IMR-90 (cell line): ENCODE measurements around the gene RAD51B. TPM values are rescaled to one million over a fixed set of nuclear protein-coding genes. Genes with fewer than 3 reads are reported as not detected.

Experiments
- ATAC-seq: fragments of 200-7000 bp; cut with Tn5 transposase; 2 replicates; pipeline ENCODE4 v1.9.1; 2020; ENCODE audit warnings: low read depth, mild to moderate bottlenecking, moderate library complexity
- BruUV-seq: library from RNA; stranded (reverse); fragments of 400-500 nt; replicated peaks from 2 replicates; lab custom pipeline; 2021; lab: Mats Ljungman, UMichigan
- CTCF ChIA-PET: fragments of 300-600 bp; formaldehyde crosslinking; extraction: SDS; loops from one replicate; lab custom pipeline; 2021; ENCODE audit warnings: antibody characterized with exemption; lab: Yijun Ruan, JAX
- POLR2A ChIA-PET: fragments of 300-600 bp; sonication (Branson Sonifier 250); formaldehyde crosslinking; loops from one replicate; lab custom pipeline; 2022; ENCODE audit warnings: antibody characterized with exemption; ENCODE audit not compliant: unreplicated experiment; lab: Charles Lee
- DNase-seq: peaks from one replicate; pipeline ENCODE4 v3.0.0; 2013
- H2AFZ ChIP-seq: replicated peaks from 2 replicates; pipeline ENCODE3; 2013; ENCODE audit warnings: low read length, mild to moderate bottlenecking; ENCODE audit not compliant: poor library complexity
- H2AK5ac ChIP-seq: 2 replicates; pipeline ENCODE4 v1.6.1; 2013; ENCODE audit warnings: low read depth, low read length, inconsistent platforms
- H2AK9ac ChIP-seq: replicated peaks from 2 replicates; pipeline ENCODE3; 2013; ENCODE audit warnings: mild to moderate bottlenecking, low read depth, low read length, moderate library complexity; ENCODE audit not compliant: poor library complexity
- H2BK120ac ChIP-seq: 2 replicates; pipeline ENCODE4 v1.6.1; 2013; ENCODE audit warnings: low read depth, low read length, inconsistent platforms
- H2BK15ac ChIP-seq: 3 replicates; pipeline ENCODE4 v1.6.1; 2013; ENCODE audit warnings: low read depth, low read length, inconsistent platforms
- H2BK20ac ChIP-seq: 2 replicates; pipeline ENCODE4 v1.6.1; 2013; ENCODE audit warnings: low read depth, mild to moderate bottlenecking, inconsistent platforms, low read length, moderate library complexity
- H2BK5ac ChIP-seq: 2 replicates; pipeline ENCODE4 v1.6.1; 2013; ENCODE audit warnings: mild to moderate bottlenecking, low read depth, low read length, inconsistent platforms; ENCODE audit not compliant: poor library complexity, severe bottlenecking
- H3K14ac ChIP-seq: replicated peaks from 2 replicates; pipeline ENCODE4 v1.6.1; 2013; ENCODE audit warnings: low read depth, low read length, inconsistent platforms
- H3K18ac ChIP-seq: 2 replicates; pipeline ENCODE4 v1.6.1; 2013; ENCODE audit warnings: low read depth, low read length, control low read depth
- H3K23ac ChIP-seq: 2 replicates; pipeline ENCODE4 v1.6.1; 2013; ENCODE audit warnings: low read depth, low read length, inconsistent platforms
- H3K27ac ChIP-seq: 2 replicates; pipeline ENCODE4 v1.5.1; 2013; ENCODE audit warnings: mild to moderate bottlenecking, control low read depth, low read length; ENCODE audit not compliant: insufficient read depth
- H3K27me3 ChIP-seq: 2 replicates; pipeline ENCODE4 v1.6.1; 2013; ENCODE audit warnings: low read length; ENCODE audit not compliant: control insufficient read depth, insufficient read depth
- H3K36me3 ChIP-seq: 2 replicates; pipeline ENCODE4 v1.6.1; 2013; ENCODE audit warnings: low read length, mixed read lengths; ENCODE audit not compliant: control insufficient read depth, insufficient read depth
- H3K4ac ChIP-seq: 2 replicates; pipeline ENCODE4 v1.6.1; 2013; ENCODE audit warnings: low read depth, low read length, inconsistent platforms
- H3K4me1 ChIP-seq: 2 replicates; pipeline ENCODE4 v1.6.1; 2013; ENCODE audit warnings: low read length, mixed read lengths; ENCODE audit not compliant: control insufficient read depth, insufficient read depth
- H3K4me2 ChIP-seq: 2 replicates; pipeline ENCODE4 v1.6.1; 2013; ENCODE audit warnings: low read depth, mild to moderate bottlenecking, control low read depth, low read length, moderate library complexity
- H3K4me3 ChIP-seq: 2 replicates; pipeline ENCODE4 v1.5.1; 2013; ENCODE audit warnings: low read depth, mild to moderate bottlenecking, control low read depth, low read length, moderate library complexity; ENCODE audit not compliant: insufficient read depth
- H3K56ac ChIP-seq: 2 replicates; pipeline ENCODE4 v1.6.1; 2013; ENCODE audit warnings: low read length, inconsistent platforms; ENCODE audit not compliant: insufficient read depth; ENCODE audit errors: extremely low read depth
- H3K79me1 ChIP-seq, 2 experiments: 2 replicates each; pipeline ENCODE4 v1.6.1; 2013; ENCODE audit warnings: low read length in 2 of 2, inconsistent platforms in 1 of 2, low read depth in 1 of 2
- H3K9ac ChIP-seq: 2 replicates; pipeline ENCODE4 v1.6.1; 2013; ENCODE audit warnings: low read depth, low read length, control low read depth
- H3K9me1 ChIP-seq: 2 replicates; pipeline ENCODE4 v1.6.1; 2013; ENCODE audit warnings: low read length, inconsistent platforms; ENCODE audit not compliant: insufficient read depth
- H3K9me3 ChIP-seq: 2 replicates; pipeline ENCODE4 v1.6.1; 2013; ENCODE audit warnings: low read length; ENCODE audit not compliant: control insufficient read depth, insufficient read depth
- H4K20me1 ChIP-seq: 2 replicates; pipeline ENCODE4 v1.6.1; 2013; ENCODE audit warnings: low read length, inconsistent platforms; ENCODE audit not compliant: insufficient read depth
- H4K5ac ChIP-seq: 2 replicates; pipeline ENCODE4 v1.6.1; 2013; ENCODE audit warnings: mild to moderate bottlenecking, low read depth, low read length, control low read depth
- H4K8ac ChIP-seq, 2 experiments: 2 replicates each; pipeline ENCODE4 v1.6.1; 2013; ENCODE audit warnings: low read depth in 2 of 2, low read length in 2 of 2, control low read depth in 1 of 2, inconsistent platforms in 1 of 2
- H4K91ac ChIP-seq: 2 replicates; pipeline ENCODE4 v1.6.1; 2013; ENCODE audit warnings: low read depth, low read length, inconsistent platforms; ENCODE audit not compliant: insufficient read depth
- BHLHE40 ChIP-seq: fragments of 150-350 bp; IDR thresholded peaks from 2 replicates; pipeline ENCODE4 v1.6.1; 2016; ENCODE audit warnings: mild to moderate bottlenecking, low read depth, low read length
- CEBPB ChIP-seq: IDR thresholded peaks from 2 replicates; pipeline ENCODE4 v1.6.1; 2012; ENCODE audit warnings: low read depth, low read length, improper control_type of control experiment
- CHD1 ChIP-seq: IDR thresholded peaks from 2 replicates; pipeline ENCODE4 v1.6.1; 2012; ENCODE audit warnings: low read depth, low read length, improper control_type of control experiment
- CTCF ChIP-seq: conservative IDR thresholded peaks from 2 replicates; pipeline ENCODE4 v1.5.1; 2012; ENCODE audit warnings: mild to moderate bottlenecking, low read depth, low read length, improper control_type of control experiment
- ELK1 ChIP-seq: fragments of 150-350 bp; IDR thresholded peaks from 2 replicates; pipeline ENCODE4 v1.6.1; 2016; ENCODE audit warnings: low read depth, mild to moderate bottlenecking, low read length, moderate library complexity, borderline replicate concordance
- FOS ChIP-seq: fragments of 150-350 bp; IDR thresholded peaks from 2 replicates; pipeline ENCODE4 v1.6.1; 2016; ENCODE audit warnings: low read depth, low read length
- MAFK ChIP-seq: IDR thresholded peaks from 2 replicates; pipeline ENCODE4 v1.6.1; 2012; ENCODE audit warnings: low read depth, low read length, improper control_type of control experiment
- MAZ ChIP-seq: IDR thresholded peaks from 2 replicates; pipeline ENCODE4 v1.6.1; 2012; ENCODE audit warnings: low read depth, mild to moderate bottlenecking, low read length, improper control_type of control experiment, moderate library complexity, borderline replicate concordance
- MXI1 ChIP-seq: IDR thresholded peaks from 2 replicates; pipeline ENCODE4 v1.6.1; 2012; ENCODE audit warnings: low read depth, mild to moderate bottlenecking, low read length, moderate library complexity, borderline replicate concordance
- NFE2L2 ChIP-seq: fragments of 150-350 bp; IDR thresholded peaks from 2 replicates; pipeline ENCODE4 v1.6.1; 2016; ENCODE audit warnings: low read depth, mild to moderate bottlenecking, low read length
- POLR2A ChIP-seq: IDR thresholded peaks from 2 replicates; pipeline ENCODE4 v1.6.1; 2012; ENCODE audit warnings: mild to moderate bottlenecking, low read depth, low read length
- RAD21 ChIP-seq: IDR thresholded peaks from 2 replicates; pipeline ENCODE4 v1.6.1; 2012; ENCODE audit warnings: low read length, improper control_type of control experiment
- RCOR1 ChIP-seq: IDR thresholded peaks from 2 replicates; pipeline ENCODE4 v1.6.1; 2012; ENCODE audit warnings: mild to moderate bottlenecking, low read length, improper control_type of control experiment; ENCODE audit not compliant: insufficient replicate concordance
- RFX5 ChIP-seq: IDR thresholded peaks from 2 replicates; pipeline ENCODE4 v1.8.0; 2012; ENCODE audit warnings: low read depth, mild to moderate bottlenecking, low read length, moderate library complexity
- SMC3 ChIP-seq: fragments of 150-350 bp; IDR thresholded peaks from 2 replicates; pipeline ENCODE4 v1.6.1; 2016; ENCODE audit warnings: low read depth, mild to moderate bottlenecking, antibody characterized with exemption, low read length, moderate library complexity
- USF2 ChIP-seq: fragments of 150-350 bp; IDR thresholded peaks from 2 replicates; pipeline ENCODE4 v1.6.1; 2017; ENCODE audit warnings: mild to moderate bottlenecking, antibody characterized with exemption, low read length, low read depth
- WGBS, 2 experiments: methylation state at CpG; one replicate each; pipeline versions ENCODE4 v1.1.5 to v1.1.7; 2013; ENCODE audit warnings: missing lambda C conversion rate in 2 of 2; ENCODE audit not compliant: insufficient read length in 1 of 2; ENCODE audit errors: extremely low coverage in 2 of 2; 5-methylcytosine and 5-hydroxymethylcytosine counted together
- dilution Hi-C: fragments of 300-500 bp; cut with HindIII; formaldehyde crosslinking; loops from one replicate; pipeline ENCODE4 v1.14.3; 2018; ENCODE audit warnings: low sequenced_read_pairs; ENCODE audit not compliant: unreplicated experiment
- in situ Hi-C: fragments of 300-500 bp; cut with MboI; formaldehyde crosslinking; loops from 3 replicates; pipeline ENCODE4 v1.14.3; 2019; ENCODE audit warnings: low sequenced_read_pairs, inconsistent platforms, mixed read lengths
- intact Hi-C: fragments of 100-400 bp; cut with micrococcal nuclease; formaldehyde crosslinking; loops from 2 replicates; pipeline ENCODE4 v1.10.0; 2022
- polyA plus RNA-seq, 3 experiments: library from polyadenylated mRNA; depleted of rRNA; stranded (reverse); fragments of >200 nt; gene quantifications; 2 replicates each; pipeline ENCODE4 v1.2.3, GENCODE V29; 2012; ENCODE audit warnings: low replicate concordance in 1 of 3
- total RNA-seq: library from RNA; depleted of rRNA; stranded (reverse); fragments of >200 nt; gene quantifications from 2 replicates; pipeline ENCODE4 v1.2.3, GENCODE V29; 2012

Gene RAD51B
- total and polyA plus RNA-seq, 2 of the 4 experiments (the other 2 are of a cell fraction) = 5.1 to 18.8 TPM

- no peak overlapping the region for H2AK9ac ChIP-seq
- dilution Hi-C loops = no loop called here
- H4K5ac ChIP-seq = no peak overlapping the region
- no peak overlapping the region for H2BK5ac ChIP-seq
- TF ChIP-seq SMC3 = no peak
- no peak for TF ChIP-seq FOS
- no peak for TF ChIP-seq MAFK
- TF ChIP-seq USF2 = no peak
- no peak for TF ChIP-seq RAD21
- no peak for TF ChIP-seq POLR2A
- TF ChIP-seq ELK1 = no peak
- no peak for TF ChIP-seq MAZ
- TF ChIP-seq BHLHE40 = no peak
- no peak for TF ChIP-seq CHD1
- no peak for TF ChIP-seq MXI1
- TF ChIP-seq CTCF = no peak
- TF ChIP-seq CEBPB = no peak
- TF ChIP-seq RCOR1 = no peak
- no peak for TF ChIP-seq RFX5
- no peak for TF ChIP-seq NFE2L2
- peaks cover 13% of the 10 kb centered on the region for H3K4me1 ChIP-seq
- no TSS peak for BruUV-seq
- H2BK20ac ChIP-seq = no peak overlapping the region
- no peak overlapping the region for H2BK120ac ChIP-seq
- H2AFZ ChIP-seq = no peak overlapping the region
- no peak overlapping the region for H3K23ac ChIP-seq
- no peak overlapping the region for H4K8ac ChIP-seq
- H3K36me3 ChIP-seq = no peaks in the 10 kb centered on the region
- no peaks in the 10 kb centered on the region for H3K79me1 ChIP-seq
- H4K91ac ChIP-seq = 0 out of 2 replicates have a peak overlapping the region, but pooled peaks have one; percentile 5
- H2BK15ac ChIP-seq = no peak overlapping the region
- intact Hi-C loops = no loop called here
- no peak overlapping the region for H3K9ac ChIP-seq
- ATAC-seq = no peak
- no peak overlapping the region for H3K18ac ChIP-seq
- H3K27ac ChIP-seq = no peak overlapping the region
- ChIA-PET CTCF (interaction anchor here (0.8 kb wide), 1 partner anchor 12 kb away, joined by 3 read pairs; no protein-coding TSS in a partner anchor), POLR2A (no interaction called here)
- no peak overlapping the region for H3K56ac ChIP-seq
- no peak overlapping the region for H3K14ac ChIP-seq
- in situ Hi-C loops = no loop called here
- peak overlapping the region; percentile 20; the same call in 1 of the 2 replicates for H2AK5ac ChIP-seq
- no peaks in the 10 kb centered on the region for H3K9me3 ChIP-seq
- no peaks in the 10 kb centered on the region for H3K27me3 ChIP-seq
- H3K4ac ChIP-seq = peak overlapping the region; percentile 29; the same call in 1 of the 2 replicates
- no peak overlapping the region for H3K4me2 ChIP-seq
- no peak overlapping the region for H3K4me3 ChIP-seq
- WGBS, 2 experiments = 88% methylated on average over 8 of the region's 11 CpGs; no CpG with 5 or more reads in 1 of the 2 experiments
- no peaks in the 10 kb centered on the region for H4K20me1 ChIP-seq
- DNase-seq = no peak
- H3K9me1 ChIP-seq = peaks cover 20% of the 10 kb centered on the region
Observed at GRCh38 chr14:68676511-68676943, 856.9 kb downstream of the RAD51B start.
